Fibroblast of villous mesenchyme (primary cell): ENCODE results near the gene QSER1. TPM values are rescaled to one million over a fixed set of nuclear protein-coding genes. Genes with fewer than 3 reads are reported as not detected.

Experiments
- DNase-seq: peaks from one replicate; pipeline ENCODE4 v3.0.0-alpha.2; 2010; ENCODE audit warnings: low read depth
- H3K4me3 ChIP-seq: 2 replicates; pipeline ENCODE4 v1.5.1; 2011; ENCODE audit warnings: low read depth, mild to moderate bottlenecking, low read length
- total RNA-seq: library from RNA; depleted of rRNA; stranded (reverse); fragments of >200 nt; gene quantifications from 2 replicates; pipeline ENCODE4 v1.2.3, GENCODE V29; 2012
- TF ChIP-seq, protein P1 (sequence below): IDR thresholded peaks from 2 replicates; pipeline ENCODE4 v1.5.1; 2012; ENCODE audit warnings: low read depth, mild to moderate bottlenecking, low read length; ENCODE audit not compliant: insufficient read depth

Gene QSER1
- total RNA-seq, 1 donor = 26.8 TPM

DNA sequence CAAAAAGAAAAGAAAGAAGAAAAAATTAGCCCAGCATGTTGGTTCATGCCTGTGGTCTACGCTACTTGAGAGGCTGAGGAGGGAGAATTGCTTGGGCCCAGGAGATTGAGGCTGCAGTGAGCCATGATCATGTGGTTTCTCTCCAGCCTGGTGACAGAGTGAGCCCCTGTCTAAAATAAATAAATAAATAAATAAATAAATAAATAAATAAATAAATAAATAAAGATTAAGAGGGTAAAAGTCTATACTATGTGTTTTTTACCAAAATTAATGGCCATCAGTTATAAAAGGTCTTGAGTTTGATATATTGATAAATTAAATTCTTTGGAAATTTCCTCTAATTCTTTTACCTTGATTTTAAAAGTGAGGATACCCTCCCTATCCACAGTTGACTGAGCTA is 97.9 kb downstream of the QSER1 start:
- H3K4me3 ChIP-seq = no peak overlapping the region
- TF ChIP-seq, protein P1, sequence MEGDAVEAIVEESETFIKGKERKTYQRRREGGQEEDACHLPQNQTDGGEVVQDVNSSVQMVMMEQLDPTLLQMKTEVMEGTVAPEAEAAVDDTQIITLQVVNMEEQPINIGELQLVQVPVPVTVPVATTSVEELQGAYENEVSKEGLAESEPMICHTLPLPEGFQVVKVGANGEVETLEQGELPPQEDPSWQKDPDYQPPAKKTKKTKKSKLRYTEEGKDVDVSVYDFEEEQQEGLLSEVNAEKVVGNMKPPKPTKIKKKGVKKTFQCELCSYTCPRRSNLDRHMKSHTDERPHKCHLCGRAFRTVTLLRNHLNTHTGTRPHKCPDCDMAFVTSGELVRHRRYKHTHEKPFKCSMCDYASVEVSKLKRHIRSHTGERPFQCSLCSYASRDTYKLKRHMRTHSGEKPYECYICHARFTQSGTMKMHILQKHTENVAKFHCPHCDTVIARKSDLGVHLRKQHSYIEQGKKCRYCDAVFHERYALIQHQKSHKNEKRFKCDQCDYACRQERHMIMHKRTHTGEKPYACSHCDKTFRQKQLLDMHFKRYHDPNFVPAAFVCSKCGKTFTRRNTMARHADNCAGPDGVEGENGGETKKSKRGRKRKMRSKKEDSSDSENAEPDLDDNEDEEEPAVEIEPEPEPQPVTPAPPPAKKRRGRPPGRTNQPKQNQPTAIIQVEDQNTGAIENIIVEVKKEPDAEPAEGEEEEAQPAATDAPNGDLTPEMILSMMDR = no peak
- DNase-seq = no peak

DNA sequence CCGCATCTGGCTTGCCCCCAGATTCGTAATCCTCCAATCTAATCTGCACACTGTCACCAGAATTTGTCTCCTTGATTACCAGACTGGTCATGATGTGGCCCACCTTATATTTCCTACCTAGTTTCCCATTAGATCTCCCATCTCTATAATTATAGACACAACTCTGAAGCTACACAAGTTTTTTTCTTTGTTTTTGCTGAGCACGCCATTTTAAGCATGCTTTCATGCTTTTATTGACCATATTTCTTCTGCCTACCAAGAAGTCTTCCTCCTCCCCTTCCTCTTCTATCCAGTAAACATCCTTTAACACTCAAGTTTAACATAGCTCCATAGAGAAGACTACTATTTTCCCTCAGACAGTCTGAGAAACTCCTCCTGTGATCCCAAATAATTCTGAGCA is 98.8 kb downstream of the QSER1 start:
- TF ChIP-seq, protein P1 = no peak
- H3K4me3 ChIP-seq = no peak overlapping the region
- DNase-seq = no peak

DNA sequence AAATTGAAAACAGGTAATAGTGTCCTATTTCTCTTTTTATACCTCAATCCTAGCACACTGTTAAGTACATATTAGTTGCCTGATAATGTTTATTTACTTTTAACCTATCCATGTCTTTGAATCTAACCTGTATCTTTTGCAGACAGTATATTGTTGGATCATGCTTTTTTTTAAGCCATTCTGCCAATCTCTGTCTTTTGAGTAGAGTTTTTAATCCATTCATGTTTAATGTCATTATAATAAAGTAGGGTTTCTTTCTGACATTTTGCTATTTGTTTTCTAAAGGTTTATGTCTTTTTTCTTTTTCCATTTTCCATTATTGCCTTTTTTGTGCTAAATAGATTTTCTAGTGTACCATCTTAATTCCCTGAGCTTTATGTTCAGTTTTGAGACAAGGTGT is 99.3 kb downstream of the QSER1 start:
- TF ChIP-seq, protein P1 = no peak
- H3K4me3 ChIP-seq = no peak overlapping the region
- DNase-seq = no peak

DNA sequence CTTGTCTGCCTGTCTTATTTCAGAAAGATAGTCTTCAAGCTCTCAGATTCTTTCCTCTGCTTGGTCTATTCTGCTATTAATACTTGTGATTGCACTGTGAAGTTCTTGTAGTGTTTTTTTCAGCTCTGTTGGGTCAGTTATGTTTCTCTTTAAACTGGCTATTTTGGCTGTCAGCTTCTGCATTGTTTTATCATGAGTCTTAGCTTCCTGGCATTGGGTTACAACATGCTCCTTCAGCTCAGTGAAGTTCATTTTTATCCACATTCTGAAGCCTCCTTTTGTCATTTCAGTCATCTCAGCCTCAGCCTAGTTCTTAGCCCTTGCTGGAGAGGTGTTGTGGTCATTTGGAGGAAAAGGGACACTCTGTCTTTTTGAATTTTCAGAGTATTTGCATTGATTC is 107.6 kb downstream of the QSER1 start:
- DNase-seq = peak; percentile 83
- TF ChIP-seq, protein P1 = no peak
- no peak overlapping the region for H3K4me3 ChIP-seq

DNA sequence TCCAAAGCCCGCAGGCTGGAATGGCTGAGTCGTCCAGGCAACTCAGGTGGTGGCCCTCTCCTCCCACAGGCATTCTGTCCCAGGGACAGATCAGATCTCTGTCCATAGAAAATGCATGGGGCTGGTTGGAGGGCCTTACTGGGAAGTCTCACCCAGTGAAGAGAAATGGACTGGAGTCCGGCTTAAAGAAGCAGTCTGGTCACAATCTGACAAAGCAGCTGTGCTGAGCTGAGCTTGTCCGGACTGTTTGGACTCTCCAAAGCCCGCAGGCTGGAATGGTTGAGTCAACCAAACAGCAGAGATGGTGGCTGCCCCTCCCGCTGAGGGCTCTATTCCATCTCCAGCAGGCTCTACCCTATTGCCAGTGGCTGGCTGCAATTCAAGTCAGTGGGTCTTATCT is 108.7 kb downstream of the QSER1 start:
- H3K4me3 ChIP-seq = no peak overlapping the region
- TF ChIP-seq, protein P1 = no peak
- DNase-seq = no peak

DNA sequence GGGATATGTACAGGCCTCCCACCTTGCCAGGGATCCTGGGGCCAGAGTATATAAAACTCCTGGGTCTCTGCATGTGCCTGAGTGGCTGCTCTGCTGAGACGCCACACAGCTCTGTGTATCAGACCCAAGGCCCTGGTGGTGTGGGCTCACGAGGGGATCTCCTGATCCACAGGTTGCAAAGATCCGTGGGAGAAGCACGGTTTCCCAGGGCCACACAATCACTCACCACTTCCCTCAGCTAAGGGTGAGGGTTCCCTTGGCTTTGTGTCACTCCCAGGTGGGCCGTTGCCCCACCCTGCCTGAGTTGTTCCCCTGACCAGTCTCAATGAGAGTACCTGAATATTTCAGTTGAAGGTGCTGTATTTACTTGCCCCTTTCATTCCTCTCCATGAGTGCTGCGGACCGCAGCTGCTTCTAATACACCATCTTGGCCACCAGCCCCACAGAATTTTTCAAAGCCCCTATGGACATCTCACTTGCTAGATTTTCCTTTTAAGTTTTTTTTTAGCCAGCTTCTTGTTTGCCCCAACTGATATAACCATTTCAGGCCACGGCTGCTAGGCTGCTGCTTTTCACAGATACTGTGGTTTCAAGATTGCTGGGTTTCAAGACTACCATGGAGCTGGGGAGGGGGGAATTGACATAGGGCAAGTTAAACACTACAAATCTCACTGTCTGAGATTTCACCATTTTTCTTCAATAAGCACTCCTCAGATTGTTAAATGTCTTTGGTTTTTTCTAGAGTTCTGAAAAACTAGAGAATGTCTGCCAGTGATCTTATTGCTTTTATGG is 109.3 kb downstream of the QSER1 start:
- DNase-seq = no peak
- no peak overlapping the region for H3K4me3 ChIP-seq
- TF ChIP-seq, protein P1 = no peak

DNA sequence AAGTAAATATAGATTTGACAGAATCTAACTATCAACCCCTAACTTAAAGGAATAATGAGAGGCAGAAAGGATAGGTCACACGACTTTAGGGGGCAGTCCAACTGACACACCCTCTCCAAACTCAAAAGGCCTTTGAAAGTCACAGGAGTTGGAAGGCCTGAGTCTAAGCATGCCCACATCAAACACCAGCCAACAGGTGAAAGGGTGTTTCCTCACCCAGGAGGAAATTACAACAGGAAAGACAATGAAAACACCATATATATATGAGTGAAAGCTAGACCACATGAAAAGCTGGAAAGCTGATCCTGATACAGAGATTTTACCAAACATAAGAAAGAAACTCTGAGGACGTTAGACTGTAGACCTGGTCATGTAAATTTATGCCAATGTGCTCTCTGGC is 112.6 kb downstream of the QSER1 start:
- no peak for DNase-seq
- H3K4me3 ChIP-seq = no peak overlapping the region
- TF ChIP-seq, protein P1 = no peak
